ENCODE results near the gene TTC39B. TPM values are rescaled to one million over a fixed set of nuclear protein-coding genes. Genes with fewer than 3 reads are reported as not detected.

TTC39B gene
- total and polyA plus RNA-seq, 2 of the 8 experiments (the other 6 are each of a cell fraction or from before 2014, with no cell fraction given): 1.6 to 10.9 TPM

- Histone ChIP-seq H3K23me2 (ENCODE audit: low read depth, low read length) (peaks cover 9% of the 10 kb centered on the region), H3K79me1 (ENCODE audit: low read depth, low read length) (no peaks in the 10 kb centered on the region), H3K4me3 (ENCODE audit: extremely low read depth in 1 of 4, insufficient read depth in 2 of 4, low read depth in 3 of 4, low read length in 4 of 4) (no peak overlapping the region), H4K91ac (replicated peaks; ENCODE audit: insufficient read length, low read length) (no peak overlapping the region), H3K56ac (replicated peaks; ENCODE audit: insufficient read length, low read depth, low read length) (no peak overlapping the region), H3K14ac (ENCODE audit: insufficient read length) (no peak overlapping the region), H2BK20ac (ENCODE audit: low read length) (no peak overlapping the region), H2BK12ac (ENCODE audit: low read depth, low read length) (no peak overlapping the region), H4K8ac (ENCODE audit: extremely low read depth, insufficient read depth, low read length) (no peak overlapping the region), H3K27me3 (replicated peaks in 1 of 4; ENCODE audit: control insufficient read depth in 3 of 4, extremely low read depth in 1 of 4, insufficient read depth in 3 of 4, low read length in 3 of 4) (no peaks in the 10 kb centered on the region), H3K4me1 (replicated peaks in 1 of 4; ENCODE audit: control insufficient read depth in 3 of 4, insufficient read depth in 4 of 4, low read length in 3 of 4) (peaks cover 0 to 7% (median 0%) of the 10 kb centered on the region in 4 experiments; a peak in 2 of 7 replicates), H2AK5ac (ENCODE audit: low read depth, low read length) (no peak overlapping the region), H4K20me1 (replicated peaks in 1 of 2; ENCODE audit: control insufficient read depth in 1 of 2, insufficient read depth in 2 of 2, low read length in 2 of 2) (no peaks in the 10 kb centered on the region), H3K79me2 (ENCODE audit: control insufficient read depth in 1 of 2, insufficient read depth in 2 of 2, low read length in 2 of 2) (no peaks in the 10 kb centered on the region), H2BK120ac (replicated peaks; ENCODE audit: low read depth, low read length) (no peak overlapping the region), H3K4me2 (ENCODE audit: insufficient read depth in 1 of 2, low read depth in 2 of 2, low read length in 2 of 2) (no peak overlapping the region), H3K9ac (replicated peaks in 1 of 4; ENCODE audit: extremely low read depth in 1 of 4, low read depth in 3 of 4, low read length in 3 of 4) (no peak overlapping the region), H3K4ac (replicated peaks; ENCODE audit: insufficient read length, low read depth, low read length) (no peak overlapping the region), H2BK15ac (ENCODE audit: low read length) (no peak overlapping the region), H2BK5ac (ENCODE audit: low read depth, low read length) (no peak overlapping the region), H2AFZ (ENCODE audit: low read length) (no peak overlapping the region), H3K27ac (ENCODE audit: low read depth, low read length) (no peak overlapping the region), H3K18ac (ENCODE audit: extremely low read depth, low read length) (no peak overlapping the region), H3K23ac (ENCODE audit: insufficient read length) (no peak overlapping the region), H4K5ac (ENCODE audit: insufficient read length, low read depth, low read length) (no peak overlapping the region), H3K36me3 (ENCODE audit: control insufficient read depth in 2 of 4, insufficient read depth in 4 of 4, low read length in 3 of 4) (no peaks in the 10 kb centered on the region), H3K9me3 (ENCODE audit: insufficient read depth in 2 of 2, low read depth in 1 of 2, low read length in 1 of 2) (no peaks in the 10 kb centered on the region)
- POLR2A ChIA-PET (ENCODE audit: partially characterized antibody): interaction anchor here (1.6 kb wide), 1 partner anchor 18 kb away, joined by 3 read pairs; no protein-coding TSS in a partner anchor
- FAIRE-seq (no peak), DNase-seq (ENCODE audit: low read depth in 1 of 2, low spot score in 2 of 2) (no peak)
- CTCF ChIA-PET (ENCODE audit: partially characterized antibody): interaction anchor here (0.6 to 1.4 kb wide), 6 partner anchors 32 to 1995 kb away, joined by 3 to 4 read pairs (median 3); no protein-coding TSS in a partner anchor
- 63% methylated on average over 6 of the region's 6 CpGs; no CpG with 5 or more reads in 1 of the 2 experiments for WGBS, 2 experiments (ENCODE audit: extremely low coverage in 1 of 2, insufficient coverage in 1 of 2, insufficient read length in 1 of 2, insufficient replicate concordance in 2 of 2, low coverage in 1 of 2, low lambda C conversion rate in 2 of 2, missing lambda C conversion rate in 1 of 2)
- TF ChIP-seq BCL11A (IDR thresholded peaks at IDR 0.05; ENCODE audit: low read depth in 2 of 2, low read length in 2 of 2) (no peak), E2F6 (IDR thresholded peaks at IDR 0.05) (no peak), CTBP2 (IDR thresholded peaks at IDR 0.05; ENCODE audit: borderline replicate concordance, insufficient read depth, insufficient read length, low read length) (no peak), GABPA (IDR thresholded peaks at IDR 0.05; ENCODE audit: borderline replicate concordance, insufficient read depth, low read length) (no peak), SAP30 (IDR thresholded peaks at IDR 0.05; ENCODE audit: insufficient read depth, insufficient replicate concordance, low read length) (no peak), POLR2A (IDR thresholded peaks at IDR 0.05; ENCODE audit: control extremely low read depth in 1 of 2, low read depth in 2 of 2, low read length in 2 of 2) (no peak), SUZ12 (IDR thresholded peaks at IDR 0.05; ENCODE audit: low read length) (no peak), POLR2AphosphoS5 (IDR thresholded peaks at IDR 0.05; ENCODE audit: low read depth, low read length) (no peak), KDM1A (IDR thresholded peaks at IDR 0.05; ENCODE audit: borderline replicate concordance, low read length) (no peak), JUND (IDR thresholded peaks at IDR 0.05; ENCODE audit: low read length) (no peak), ASH2L (IDR thresholded peaks at IDR 0.05; ENCODE audit: low read length) (no peak), RNF2 (IDR thresholded peaks at IDR 0.05; ENCODE audit: borderline replicate concordance, low read depth, low read length, missing control alignments, poor library complexity, severe bottlenecking) (no peak)
These were observed 3.3 kb upstream of the TTC39B start for GRCh38 chr9:15310107-15310850.

Data from H1 (cell line).